ENCODE measurements around the gene C3.
"Not testable (repeated sequence)": the region's sequence is repeated elsewhere in the genome, so short reads cannot be mapped to it uniquely, and the experiment has no call there.

C3 gene

GRCh38 chr19:6663236-6664201, 56.9 kb downstream of the C3 start:
- DNase-seq (ENCODE audit: low spot score), result peak; percentile 73

GRCh38 chr19:6662702-6663101, 57.7 kb downstream of the C3 start:
- DNase-seq (ENCODE audit: low spot score), result no peak

GRCh38 chr19:6661509-6662244, 58.8 kb downstream of the C3 start:
- peak; percentile 87 for DNase-seq (ENCODE audit: low spot score)

- DNase-seq (ENCODE audit: low spot score), result no peak
Observed at GRCh38 chr19:6660930-6661329, 59.5 kb downstream of the C3 start.

GRCh38 chr19:6656390-6656789, 64.1 kb downstream of the C3 start:
- not testable (repeated sequence) for DNase-seq (ENCODE audit: low spot score)

GRCh38 chr19:6654347-6655310, 65.8 kb downstream of the C3 start:
- peak; percentile 65 for DNase-seq (ENCODE audit: low spot score)

GRCh38 chr19:6652805-6653094, 67.7 kb downstream of the C3 start:
- no peak for DNase-seq (ENCODE audit: low spot score)

GRCh38 chr19:6651965-6652804, 68.3 kb downstream of the C3 start:
- DNase-seq (ENCODE audit: low spot score), result no peak

GRCh38 chr19:6649185-6649584, 71.3 kb downstream of the C3 start:
- DNase-seq (ENCODE audit: low spot score), result no peak

- no peak for DNase-seq (ENCODE audit: low spot score)
Observed at GRCh38 chr19:6648141-6648715, 72.2 kb downstream of the C3 start.

GRCh38 chr19:6644796-6645195, 75.7 kb downstream of the C3 start:
- DNase-seq (ENCODE audit: low spot score), result no peak

- DNase-seq (ENCODE audit: low spot score), result not testable (repeated sequence)
Observed at GRCh38 chr19:6640333-6640732, 80.1 kb downstream of the C3 start.

GRCh38 chr19:6639439-6639838, 81.0 kb downstream of the C3 start:
- DNase-seq (ENCODE audit: low spot score), result peak; percentile 45

GRCh38 chr19:6633456-6633813, 87.0 kb downstream of the C3 start:
- not testable (repeated sequence) for DNase-seq (ENCODE audit: low spot score)

GRCh38 chr19:6632747-6633455, 87.5 kb downstream of the C3 start:
- DNase-seq (ENCODE audit: low spot score), result peak; percentile 54

- peak; percentile 93 for DNase-seq (ENCODE audit: low spot score)
Observed at GRCh38 chr19:6632002-6632621, 88.3 kb downstream of the C3 start.
